Adrenal gland (tissue), 5 donors: ENCODE data around the gene PRKD1.

Experiments
- CTCF ChIP-seq, 6 experiments: fragments of 450-650 bp in 4 of 6; fragments of 200-600 bp in 2 of 6; sonication (generic) in 1 of 6; IDR thresholded peaks; 1 replicate in 5 of 6; 2 replicates in 1 of 6; pipeline versions ENCODE4 v1.5.1 to v1.8.0; 2016 to 2021; ENCODE audit warnings: antibody characterized with exemption in 6 of 6, mild to moderate bottlenecking in 2 of 6, moderate library complexity in 1 of 6
- POLR2A ChIP-seq, 2 donors: fragments of 450-650 bp; IDR thresholded peaks; one replicate each; pipeline ENCODE4 v1.6.1; 2017; ENCODE audit warnings: antibody characterized with exemption in 2 of 2, mild to moderate bottlenecking in 2 of 2, moderate library complexity in 1 of 2
- donor health status: DM: no; HTN: no; CAD: no.

- TF ChIP-seq POLR2A (IDR thresholded peaks at IDR 0.05), result no peak
- no peak for TF ChIP-seq CTCF (IDR thresholded peaks at IDR 0.05)
These were observed 187.2 kb downstream of the PRKD1 start for GRCh38 chr14:29740491-29740890.
